CD4-positive, alpha-beta T cell (primary cell): ENCODE data around the gene ADAMTS8. TPM values are rescaled to one million over a fixed set of nuclear protein-coding genes. Genes with fewer than 3 reads are reported as not detected.

ENCODE experiments used
- ATAC-seq: fragments of 200-7000 bp; cut with Tn5 transposase; one replicate; pipeline ENCODE4 v1.10.0; 2022; ENCODE audit warnings: mild to moderate bottlenecking; ENCODE audit not compliant: poor library complexity
- CTCF ChIA-PET: fragments of 350-600 bp; sonication (Branson Sonifier 250); formaldehyde crosslinking; loops from one replicate; lab custom pipeline; 2021; ENCODE audit warnings: antibody characterized with exemption, inconsistent platforms; lab: Charles Lee
- POLR2A ChIA-PET: fragments of 350-600 bp; sonication (Branson Sonifier 250); formaldehyde crosslinking; loops from one replicate; lab custom pipeline; 2021; ENCODE audit warnings: antibody characterized with exemption, inconsistent platforms; lab: Charles Lee
- DNase-seq, 14 experiments: peaks; one replicate each; pipeline ENCODE4 v3.0.0-alpha.2; 2013 to 2020; ENCODE audit warnings: mixed read lengths in 2 of 14
- H3K27ac ChIP-seq, 2 donors: one replicate each; pipeline versions ENCODE4 v1.5.1 to v1.7.0; 2013; ENCODE audit warnings: low read length in 2 of 2, low read depth in 1 of 2, mild to moderate bottlenecking in 1 of 2
- H3K27me3 ChIP-seq, 2 experiments: 1 replicate in 1 of 2; 2 replicates in 1 of 2; pipeline versions ENCODE4 v1.6.1 to v1.7.0; 2013; ENCODE audit warnings: low read length in 2 of 2, control low read depth in 1 of 2, mild to moderate bottlenecking in 1 of 2, moderate library complexity in 1 of 2; ENCODE audit not compliant: insufficient read depth in 2 of 2, control insufficient read depth in 1 of 2
- H3K36me3 ChIP-seq: one replicate; pipeline ENCODE4 v1.6.1; 2013; ENCODE audit warnings: low read length, control low read depth; ENCODE audit not compliant: insufficient read depth
- H3K4me1 ChIP-seq: one replicate; pipeline ENCODE4 v1.6.1; 2013; ENCODE audit warnings: low read length, control low read depth; ENCODE audit not compliant: insufficient read depth
- H3K4me3 ChIP-seq: one replicate; pipeline ENCODE4 v1.5.1; 2013; ENCODE audit warnings: mild to moderate bottlenecking, low read length, moderate library complexity
- H3K9me3 ChIP-seq, 2 experiments: 1 replicate in 1 of 2; 2 replicates in 1 of 2; pipeline versions ENCODE4 v1.6.1 to v1.7.0; 2013; ENCODE audit warnings: low read length in 2 of 2, mild to moderate bottlenecking in 2 of 2, control low read depth in 1 of 2, moderate library complexity in 1 of 2; ENCODE audit not compliant: control insufficient read depth in 1 of 2, insufficient read depth in 1 of 2
- H3K27ac Mint-ChIP-seq: one replicate; pipeline ENCODE4 v1.8.0; 2020; ENCODE audit warnings: mixed read lengths
- H3K27me3 Mint-ChIP-seq: one replicate; pipeline ENCODE4 v1.8.0; 2021; ENCODE audit warnings: mixed read lengths
- H3K36me3 Mint-ChIP-seq: one replicate; pipeline ENCODE4 v1.8.0; 2021; ENCODE audit warnings: low read depth, mixed read lengths
- H3K4me1 Mint-ChIP-seq: one replicate; pipeline ENCODE4 v1.8.0; 2021; ENCODE audit warnings: low read depth, mixed read lengths
- H3K4me3 Mint-ChIP-seq: one replicate; pipeline ENCODE4 v1.8.0; 2020; ENCODE audit warnings: mild to moderate bottlenecking, mixed read lengths
- H3K9me3 Mint-ChIP-seq: one replicate; pipeline ENCODE4 v1.8.0; 2020; ENCODE audit warnings: mixed read lengths
- intact Hi-C, 2 experiments: fragments of 100-400 bp; cut with DNase I in 1 of 2; cut with micrococcal nuclease in 1 of 2; formaldehyde crosslinking; loops; one replicate each; pipeline versions ENCODE4 v1.15.1 to v1.9.0; 2023 to 2025; cut with DNase I, micrococcal nuclease
- total RNA-seq, 174 experiments: library from RNA in 2 of 174; stranded (reverse) in 2 of 174; gene quantifications; one replicate each; pipeline ENCODE4 v1.2.3 and lab custom pipeline; 2021 to 2026
- TF ChIP-seq, protein P1 (sequence below): fragments of 200-600 bp; IDR thresholded peaks from one replicate; pipeline ENCODE4 v1.8.0; 2022; ENCODE audit warnings: antibody characterized with exemption, mild to moderate bottlenecking

The ADAMTS8 gene
- total RNA-seq, 2 experiments from 2014 or later = not detected

DNA sequence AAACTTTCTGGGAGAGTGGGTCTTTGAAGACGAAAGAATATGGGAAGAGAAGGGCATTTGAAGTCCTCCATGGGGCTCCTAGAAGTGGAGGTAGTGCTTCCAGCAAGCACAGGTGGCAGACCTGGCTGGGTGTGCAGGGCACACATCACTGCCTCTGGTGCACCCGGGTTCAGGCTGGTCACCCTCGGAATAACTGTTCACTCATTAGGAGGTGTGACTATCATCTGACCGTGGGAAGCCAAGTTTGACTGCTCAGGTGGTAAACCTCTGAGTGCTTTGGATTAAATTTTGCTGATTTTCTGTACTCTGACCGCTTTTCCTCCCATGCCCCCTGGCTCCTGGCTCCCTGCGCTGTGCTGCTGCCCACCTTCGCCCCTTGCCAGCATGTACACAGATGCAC is 31.1 kb upstream of the ADAMTS8 start:
- H3K4me1 ChIP-seq = no peaks in the 10 kb centered on the region
- Mint-ChIP-seq H3K4me3 (no peak overlapping the region), H3K27me3 (peaks cover 26% of the 10 kb centered on the region), H3K9me3 (no peaks in the 10 kb centered on the region), H3K36me3 (no peaks in the 10 kb centered on the region), H3K27ac (no peak overlapping the region), H3K4me1 (no peaks in the 10 kb centered on the region)
- no peaks in the 10 kb centered on the region for H3K9me3 ChIP-seq
- intact Hi-C loops = no loop called here
- H3K27ac ChIP-seq = no peak overlapping the region
- POLR2A ChIA-PET = no interaction called here
- no peak for DNase-seq
- ATAC-seq = no peak
- CTCF ChIA-PET = no interaction called here
- no peak overlapping the region for H3K4me3 ChIP-seq
- no peaks in the 10 kb centered on the region for H3K36me3 ChIP-seq
- H3K27me3 ChIP-seq = no peaks in the 10 kb centered on the region
- TF ChIP-seq, protein P1, sequence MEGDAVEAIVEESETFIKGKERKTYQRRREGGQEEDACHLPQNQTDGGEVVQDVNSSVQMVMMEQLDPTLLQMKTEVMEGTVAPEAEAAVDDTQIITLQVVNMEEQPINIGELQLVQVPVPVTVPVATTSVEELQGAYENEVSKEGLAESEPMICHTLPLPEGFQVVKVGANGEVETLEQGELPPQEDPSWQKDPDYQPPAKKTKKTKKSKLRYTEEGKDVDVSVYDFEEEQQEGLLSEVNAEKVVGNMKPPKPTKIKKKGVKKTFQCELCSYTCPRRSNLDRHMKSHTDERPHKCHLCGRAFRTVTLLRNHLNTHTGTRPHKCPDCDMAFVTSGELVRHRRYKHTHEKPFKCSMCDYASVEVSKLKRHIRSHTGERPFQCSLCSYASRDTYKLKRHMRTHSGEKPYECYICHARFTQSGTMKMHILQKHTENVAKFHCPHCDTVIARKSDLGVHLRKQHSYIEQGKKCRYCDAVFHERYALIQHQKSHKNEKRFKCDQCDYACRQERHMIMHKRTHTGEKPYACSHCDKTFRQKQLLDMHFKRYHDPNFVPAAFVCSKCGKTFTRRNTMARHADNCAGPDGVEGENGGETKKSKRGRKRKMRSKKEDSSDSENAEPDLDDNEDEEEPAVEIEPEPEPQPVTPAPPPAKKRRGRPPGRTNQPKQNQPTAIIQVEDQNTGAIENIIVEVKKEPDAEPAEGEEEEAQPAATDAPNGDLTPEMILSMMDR = no peak

DNA sequence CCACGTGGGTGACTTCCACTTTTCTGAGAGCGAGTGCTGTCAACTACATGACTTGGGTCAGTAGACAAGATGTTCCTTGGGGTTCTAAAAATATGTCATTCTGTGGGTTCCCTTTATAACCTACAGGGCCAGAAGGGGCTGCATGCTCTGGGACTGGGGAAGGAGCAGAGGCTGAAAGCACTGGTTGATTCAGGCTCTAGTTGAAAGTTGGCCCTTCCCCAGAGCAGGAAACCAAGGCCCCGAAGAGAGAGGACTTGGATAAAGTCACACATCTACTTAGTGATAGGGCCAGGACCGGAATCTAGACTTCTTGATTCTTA is 30.0 kb upstream of the ADAMTS8 start:
- Histone ChIP-seq H3K4me3 (no peak overlapping the region), H3K36me3 (no peaks in the 10 kb centered on the region), H3K9me3 (no peaks in the 10 kb centered on the region), H3K4me1 (no peaks in the 10 kb centered on the region), H3K27ac (no peak overlapping the region), H3K27me3 (no peaks in the 10 kb centered on the region)
- CTCF ChIA-PET = no interaction called here
- Mint-ChIP-seq H3K4me1 (no peaks in the 10 kb centered on the region), H3K4me3 (no peak overlapping the region), H3K36me3 (no peaks in the 10 kb centered on the region), H3K9me3 (no peaks in the 10 kb centered on the region), H3K27me3 (peaks cover 32% of the 10 kb centered on the region), H3K27ac (no peak overlapping the region)
- no peak for DNase-seq
- no peak for ATAC-seq
- TF ChIP-seq, protein P1 = no peak
- POLR2A ChIA-PET = no interaction called here
- intact Hi-C loops = no loop called here

DNA sequence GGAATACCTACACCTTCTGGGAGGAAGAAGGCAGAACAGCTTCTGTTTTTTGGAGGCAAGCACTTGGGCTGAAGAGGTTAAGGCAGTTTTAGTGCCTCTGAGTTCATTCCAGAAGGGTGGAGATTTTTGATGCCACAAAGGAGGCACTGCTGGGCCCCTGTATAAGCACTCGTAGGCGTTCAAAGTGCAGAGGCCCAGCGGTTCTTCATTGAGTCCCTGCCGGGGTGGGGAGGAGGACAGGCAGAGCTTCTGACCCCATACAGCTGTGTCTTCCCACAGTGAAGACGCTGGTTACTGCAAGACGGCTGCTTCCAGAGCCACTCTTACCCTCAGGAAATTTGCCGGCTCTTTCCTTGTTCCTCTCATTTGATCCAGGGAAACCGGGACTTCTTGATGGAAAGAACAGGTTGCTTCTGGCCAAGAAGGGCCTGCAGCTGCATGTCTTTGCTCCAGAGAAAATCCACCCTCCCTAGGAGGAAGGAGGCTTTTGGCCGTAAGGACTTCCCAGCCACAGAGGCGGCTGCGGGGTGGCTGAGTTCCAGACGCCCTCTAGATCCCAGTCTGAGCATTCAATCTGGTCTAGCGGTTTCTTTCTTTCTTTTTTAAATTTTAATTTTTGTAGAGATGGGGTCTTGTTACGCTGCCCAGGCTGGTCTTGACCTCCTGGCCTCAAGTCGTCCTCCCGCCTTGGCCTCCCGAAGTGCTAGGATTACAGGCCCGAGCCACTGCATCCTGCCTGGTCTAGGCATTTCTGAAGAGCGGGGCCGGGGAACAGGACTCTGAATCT is 29.4 kb upstream of the ADAMTS8 start:
- Histone ChIP-seq H3K36me3 (no peaks in the 10 kb centered on the region), H3K9me3 (no peaks in the 10 kb centered on the region), H3K4me3 (no peak overlapping the region), H3K27ac (no peak overlapping the region), H3K27me3 (peaks cover 0 to 2% of the 10 kb centered on the region in 2 experiments), H3K4me1 (no peaks in the 10 kb centered on the region)
- H3K36me3 Mint-ChIP-seq = no peaks in the 10 kb centered on the region
- H3K27ac Mint-ChIP-seq = no peak overlapping the region
- DNase-seq (no peak), ATAC-seq (no peak)
- H3K27me3 Mint-ChIP-seq = peaks cover 32% of the 10 kb centered on the region
- H3K9me3 Mint-ChIP-seq = no peaks in the 10 kb centered on the region
- intact Hi-C loops = no loop called here
- H3K4me3 Mint-ChIP-seq = no peak overlapping the region
- no peaks in the 10 kb centered on the region for H3K4me1 Mint-ChIP-seq
- POLR2A ChIA-PET = no interaction called here
- CTCF ChIA-PET = no interaction called here
- TF ChIP-seq, protein P1 = no peak
